Subcutaneous adipose tissue (tissue), 4 donors: ENCODE measurements around the gene LRP6. TPM values are rescaled to one million over a fixed set of nuclear protein-coding genes. Genes with fewer than 3 reads are reported as not detected.

Source experiments
- CTCF ChIP-seq: fragments of 450-650 bp; IDR thresholded peaks from one replicate; pipeline ENCODE4 v1.5.1; 2016; ENCODE audit warnings: low read depth, mild to moderate bottlenecking, control low read depth, antibody characterized with exemption, moderate library complexity
- total RNA-seq, 4 donors: library from RNA; depleted of rRNA; stranded (reverse); fragments of >200 nt; gene quantifications; one replicate each; pipeline ENCODE4 v1.1.0, GENCODE V29; 2016

LRP6 gene
- total RNA-seq, 4 donors from 2014 or later = 21.5 to 29.7 (median 23.5) TPM

GRCh38 chr12:12275874-12276273, 9.0 kb upstream of the LRP6 start:
- TF ChIP-seq CTCF = no peak

GRCh38 chr12:12273291-12273957, 6.6 kb upstream of the LRP6 start:
- no peak for TF ChIP-seq CTCF

- TF ChIP-seq CTCF = no peak
Observed at GRCh38 chr12:12272869-12273268, 6.0 kb upstream of the LRP6 start.

GRCh38 chr12:12270226-12270625, 3.4 kb upstream of the LRP6 start:
- TF ChIP-seq CTCF = no peak

- TF ChIP-seq CTCF = no peak
Observed at GRCh38 chr12:12267742-12268200, 927 bp upstream of the LRP6 start.

- TF ChIP-seq CTCF = no peak
Observed at GRCh38 chr12:12266389-12266872, 413 bp downstream of the LRP6 start.

- no peak for TF ChIP-seq CTCF
Observed at GRCh38 chr12:12265571-12266388, 1.1 kb downstream of the LRP6 start.
